ENCODE results near the gene PATZ1. TPM values are rescaled to one million over a fixed set of nuclear protein-coding genes. Genes with fewer than 3 reads are reported as not detected.

PATZ1 gene
- total and polyA plus RNA-seq, 2 of the 4 experiments (the other 2 are of a cell fraction) = 6.5 to 10.5 TPM

DNA sequence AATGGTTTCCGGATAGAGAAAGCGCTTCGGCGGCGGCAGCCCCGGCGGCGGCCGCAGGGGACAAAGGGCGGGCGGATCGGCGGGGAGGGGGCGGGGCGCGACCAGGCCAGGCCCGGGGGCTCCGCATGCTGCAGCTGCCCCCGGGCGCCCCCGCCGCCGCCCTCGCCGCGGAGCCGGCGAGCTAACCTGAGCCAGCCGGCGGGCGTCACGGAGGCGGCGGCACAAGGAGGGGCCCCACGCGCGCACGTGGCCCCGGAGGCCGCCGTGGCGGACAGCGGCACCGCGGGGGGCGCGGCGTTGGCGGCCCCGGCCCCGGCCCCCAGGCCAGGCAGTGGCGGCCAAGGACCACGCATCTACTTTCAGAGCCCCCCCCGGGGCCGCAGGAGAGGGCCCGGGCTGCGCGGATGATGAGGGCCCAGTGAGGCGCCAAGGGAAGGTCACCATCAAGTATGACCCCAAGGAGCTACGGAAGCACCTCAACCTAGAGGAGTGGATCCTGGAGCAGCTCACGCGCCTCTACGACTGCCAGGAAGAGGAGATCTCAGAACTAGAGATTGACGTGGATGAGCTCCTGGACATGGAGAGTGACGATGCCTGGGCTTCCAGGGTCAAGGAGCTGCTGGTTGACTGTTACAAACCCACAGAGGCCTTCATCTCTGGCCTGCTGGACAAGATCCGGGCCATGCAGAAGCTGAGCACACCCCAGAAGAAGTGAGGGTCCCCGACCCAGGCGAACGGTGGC lies 69.5 kb downstream of the PATZ1 start:
- no peak overlapping the region for H3K14ac ChIP-seq (replicated peaks; ENCODE audit: low read depth, low read length)
- no peak overlapping the region for H3K27ac ChIP-seq (ENCODE audit: insufficient read depth, low read length)
- H3K9ac ChIP-seq (ENCODE audit: low read depth, low read length) = no peak overlapping the region
- ATAC-seq (ENCODE audit: low read depth) = no peak
- no peak overlapping the region for H3K4me3 ChIP-seq (ENCODE audit: insufficient read depth, low read depth, low read length)
- H4K91ac ChIP-seq (ENCODE audit: insufficient read depth, low read depth, low read length) = no peak overlapping the region
- H3K23ac ChIP-seq (ENCODE audit: low read depth, low read length) = no peak overlapping the region
- no TSS peak for BruUV-seq (replicated peaks)
- H4K5ac ChIP-seq (ENCODE audit: low read depth, low read length) = no peak overlapping the region
- 0 out of 2 replicates have a peak, but pooled peaks cover 2% of the 10 kb centered on the region for H4K20me1 ChIP-seq (ENCODE audit: insufficient read depth, low read length)
- H2BK15ac ChIP-seq (ENCODE audit: low read depth, low read length) = no peak overlapping the region
- H2AK9ac ChIP-seq (replicated peaks; ENCODE audit: low read depth, low read length, poor library complexity) = no peak overlapping the region
- intact Hi-C loops (cut with micrococcal nuclease) = no loop called here
- TF ChIP-seq RAD21 (IDR thresholded peaks at IDR 0.05; ENCODE audit: low read length) (no peak), MAZ (IDR thresholded peaks at IDR 0.05; ENCODE audit: borderline replicate concordance, low read depth, low read length) (no peak), NFE2L2 (IDR thresholded peaks at IDR 0.05; ENCODE audit: low read depth, low read length) (no peak), CHD1 (IDR thresholded peaks at IDR 0.05; ENCODE audit: low read depth, low read length) (no peak), SMC3 (IDR thresholded peaks at IDR 0.05; ENCODE audit: low read depth, low read length) (no peak), RFX5 (IDR thresholded peaks at IDR 0.05; ENCODE audit: low read depth, low read length) (no peak), MXI1 (IDR thresholded peaks at IDR 0.05; ENCODE audit: borderline replicate concordance, low read depth, low read length) (no peak), POLR2A (IDR thresholded peaks at IDR 0.05; ENCODE audit: low read depth, low read length) (no peak), BHLHE40 (IDR thresholded peaks at IDR 0.05; ENCODE audit: low read depth, low read length) (no peak), CEBPB (IDR thresholded peaks at IDR 0.05; ENCODE audit: low read depth, low read length) (no peak)
- TF ChIP-seq, protein P1, sequence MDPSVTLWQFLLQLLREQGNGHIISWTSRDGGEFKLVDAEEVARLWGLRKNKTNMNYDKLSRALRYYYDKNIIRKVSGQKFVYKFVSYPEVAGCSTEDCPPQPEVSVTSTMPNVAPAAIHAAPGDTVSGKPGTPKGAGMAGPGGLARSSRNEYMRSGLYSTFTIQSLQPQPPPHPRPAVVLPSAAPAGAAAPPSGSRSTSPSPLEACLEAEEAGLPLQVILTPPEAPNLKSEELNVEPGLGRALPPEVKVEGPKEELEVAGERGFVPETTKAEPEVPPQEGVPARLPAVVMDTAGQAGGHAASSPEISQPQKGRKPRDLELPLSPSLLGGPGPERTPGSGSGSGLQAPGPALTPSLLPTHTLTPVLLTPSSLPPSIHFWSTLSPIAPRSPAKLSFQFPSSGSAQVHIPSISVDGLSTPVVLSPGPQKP (IDR thresholded peaks at IDR 0.05; ENCODE audit: borderline replicate concordance, low read depth, low read length) = no peak
- TF ChIP-seq, protein P2, sequence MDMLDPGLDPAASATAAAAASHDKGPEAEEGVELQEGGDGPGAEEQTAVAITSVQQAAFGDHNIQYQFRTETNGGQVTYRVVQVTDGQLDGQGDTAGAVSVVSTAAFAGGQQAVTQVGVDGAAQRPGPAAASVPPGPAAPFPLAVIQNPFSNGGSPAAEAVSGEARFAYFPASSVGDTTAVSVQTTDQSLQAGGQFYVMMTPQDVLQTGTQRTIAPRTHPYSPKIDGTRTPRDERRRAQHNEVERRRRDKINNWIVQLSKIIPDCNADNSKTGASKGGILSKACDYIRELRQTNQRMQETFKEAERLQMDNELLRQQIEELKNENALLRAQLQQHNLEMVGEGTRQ (IDR thresholded peaks at IDR 0.05; ENCODE audit: low read depth, low read length) = no peak
- H3K27me3 ChIP-seq (ENCODE audit: control insufficient read depth, insufficient read depth, low read length) = no peaks in the 10 kb centered on the region
- ChIA-PET POLR2A (ENCODE audit: unreplicated experiment) (no interaction called here), CTCF (no interaction called here)
- H3K79me1 ChIP-seq (ENCODE audit: low read depth in 1 of 2, low read length in 2 of 2) = no peaks in the 10 kb centered on the region
- no peak overlapping the region for H2BK120ac ChIP-seq (ENCODE audit: low read depth, low read length)
- H2BK5ac ChIP-seq (ENCODE audit: low read depth, low read length, poor library complexity, severe bottlenecking) = no peak overlapping the region
- no peaks in the 10 kb centered on the region for H3K9me3 ChIP-seq (ENCODE audit: control insufficient read depth, insufficient read depth, low read length)
- no peak overlapping the region for H4K8ac ChIP-seq (ENCODE audit: low read depth in 2 of 2, low read length in 2 of 2)
- H3K18ac ChIP-seq (ENCODE audit: low read depth, low read length) = no peak overlapping the region
- H3K4ac ChIP-seq (ENCODE audit: low read depth, low read length) = no peak overlapping the region
- in situ Hi-C loops (cut with MboI; ENCODE audit: low sequenced_read_pairs) = no loop called here
- no peak overlapping the region for H3K56ac ChIP-seq (ENCODE audit: extremely low read depth, insufficient read depth, low read length)
- H3K4me2 ChIP-seq (ENCODE audit: low read depth, low read length) = no peak overlapping the region
- no peak for DNase-seq
- 94% methylated on average over 24 of the region's 69 CpGs; no CpG with 5 or more reads in 1 of the 2 experiments for WGBS, 2 experiments (ENCODE audit: extremely low coverage in 2 of 2, insufficient read length in 1 of 2)
- no peak overlapping the region for H2AFZ ChIP-seq (replicated peaks; ENCODE audit: low read length, poor library complexity)
- no peak overlapping the region for H2AK5ac ChIP-seq (ENCODE audit: low read depth, low read length)
- H3K9me1 ChIP-seq (ENCODE audit: insufficient read depth, low read length) = no peaks in the 10 kb centered on the region; the same call in 1 of the 2 replicates
- peaks cover 36% of the 10 kb centered on the region for H3K36me3 ChIP-seq (ENCODE audit: control insufficient read depth, insufficient read depth, low read length)
- dilution Hi-C loops (cut with HindIII; ENCODE audit: low sequenced_read_pairs, unreplicated experiment) = no loop called here
- H2BK20ac ChIP-seq (ENCODE audit: low read depth, low read length) = no peak overlapping the region
- H3K4me1 ChIP-seq (ENCODE audit: control insufficient read depth, insufficient read depth, low read length) = peaks cover 2% of the 10 kb centered on the region; the same call in 1 of the 2 replicates

All from IMR-90 (cell line).